HG02938 (cell line): ENCODE measurements around the gene FOXP4.

Experiments
- ATAC-seq: cut with Tn5 transposase; IDR thresholded peaks from one replicate; pipeline ENCODE4 v1.9.1; 2021; ENCODE audit warnings: mild to moderate bottlenecking, moderate library complexity; ENCODE audit not compliant: unreplicated experiment

FOXP4 gene

DNA sequence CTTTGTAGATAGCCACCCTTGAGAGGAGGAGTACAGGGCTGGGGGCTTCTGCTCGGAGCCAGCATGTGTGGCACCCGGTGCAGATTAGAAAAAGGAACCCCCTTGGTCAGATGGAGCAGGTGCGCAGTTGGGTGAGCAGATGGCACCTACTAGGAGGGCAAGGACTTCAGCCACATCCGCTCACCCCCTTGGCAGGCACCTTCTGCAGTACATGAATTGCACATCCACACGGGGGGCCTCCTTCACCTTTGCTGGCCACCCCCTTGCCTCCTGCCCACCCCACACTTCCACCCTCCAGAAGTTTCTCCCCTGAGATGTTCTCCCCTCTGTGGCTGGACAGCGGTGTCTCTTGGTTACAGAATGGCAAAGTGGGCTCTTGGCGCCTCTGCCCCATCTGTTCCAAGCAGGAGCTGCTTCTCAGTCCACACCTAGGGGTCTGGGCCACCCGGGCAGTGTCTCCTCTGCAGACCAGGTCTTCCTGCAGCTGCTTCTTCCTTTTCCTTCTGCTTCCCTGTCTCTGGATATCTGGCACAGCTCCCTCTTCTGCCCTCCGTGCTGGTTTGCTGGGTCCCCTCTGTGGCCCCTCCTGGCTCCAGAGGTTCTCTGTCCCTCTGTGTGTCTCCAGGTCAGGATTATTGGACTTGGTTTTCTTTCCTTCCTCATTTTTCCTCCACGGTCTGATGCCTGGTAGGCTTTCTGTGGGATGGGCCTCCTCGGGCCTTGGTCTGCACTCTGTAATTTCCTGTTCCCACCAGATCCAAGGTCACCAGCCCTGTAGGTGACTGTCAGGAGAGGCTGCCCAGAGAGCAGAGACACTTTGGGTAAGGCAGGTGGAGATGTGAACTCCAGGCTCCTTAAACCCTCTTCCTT lies 96.1 kb downstream of the FOXP4 start:
- ATAC-seq = no peak

DNA sequence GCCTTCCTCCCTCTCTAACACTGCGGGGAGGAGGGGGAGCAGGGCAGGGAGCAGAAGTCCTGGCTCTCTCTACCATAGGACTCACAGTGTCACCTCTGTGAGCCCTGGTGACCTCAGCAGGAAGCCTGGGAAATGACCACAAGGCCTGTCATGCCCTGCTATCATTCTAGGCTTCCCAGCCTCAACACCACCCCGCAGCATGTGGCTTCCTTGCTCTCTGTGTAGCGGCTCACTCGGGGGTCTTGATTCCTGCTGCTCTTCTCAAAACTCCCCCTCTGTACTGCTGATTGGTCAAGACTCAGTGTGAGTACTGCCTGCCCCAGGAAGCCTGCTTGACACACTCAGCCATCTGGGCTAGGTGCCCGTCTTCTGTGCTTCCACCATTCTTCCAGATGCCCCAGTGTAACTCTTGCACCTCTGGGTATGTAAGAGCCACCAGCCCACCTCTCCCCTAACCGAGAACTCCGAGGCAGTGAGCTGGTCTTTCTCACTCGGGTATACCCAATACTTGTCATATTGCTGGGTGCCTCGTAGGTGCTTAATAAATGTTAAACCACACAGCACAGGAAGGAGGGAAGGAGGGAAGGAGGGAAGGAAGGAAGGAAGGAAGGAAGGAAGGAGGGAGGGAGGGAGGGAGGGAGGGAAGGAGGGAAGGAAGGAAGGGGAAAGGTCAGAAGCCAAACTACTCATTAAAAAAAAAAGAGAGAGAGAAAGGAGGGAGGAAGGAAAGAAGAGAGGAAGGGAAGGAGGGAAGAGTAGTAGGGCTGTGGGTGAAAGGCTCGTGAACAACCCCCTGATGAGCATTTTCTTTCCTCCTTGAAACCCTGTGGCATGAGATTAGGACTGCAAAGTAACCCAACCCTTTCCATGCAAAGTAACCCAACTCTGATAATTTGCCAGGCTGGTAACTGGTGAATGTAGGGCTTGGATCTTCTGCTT lies 97.0 kb downstream of the FOXP4 start:
- no peak for ATAC-seq

DNA sequence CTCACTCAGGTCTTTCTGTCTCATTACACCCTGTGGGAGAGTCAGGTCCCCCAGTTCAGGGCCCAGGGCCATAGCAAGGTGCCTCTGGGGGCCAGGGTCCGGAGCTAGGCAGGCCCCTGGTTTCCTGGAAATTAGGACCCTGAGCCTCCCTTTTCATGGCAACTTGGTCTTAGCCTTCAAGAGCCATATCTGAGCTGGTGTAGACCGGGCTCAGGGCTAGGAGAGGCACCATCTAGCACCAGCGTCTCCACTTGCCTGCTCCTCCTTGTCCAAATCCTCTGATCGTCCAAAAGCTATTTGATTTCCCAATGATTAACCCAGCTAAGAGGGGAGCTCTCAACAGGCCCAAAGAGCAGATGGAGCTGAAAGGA lies 97.7 kb downstream of the FOXP4 start:
- ATAC-seq = no peak

- ATAC-seq = no peak
These were observed 98.2 kb downstream of the FOXP4 start for GRCh38 chr6:41644297-41644879.

GRCh38 chr6:41645007-41645618 lies 98.9 kb downstream of the FOXP4 start:
- no peak for ATAC-seq

GRCh38 chr6:41646026-41646795 lies 100.0 kb downstream of the FOXP4 start:
- ATAC-seq = no peak

DNA sequence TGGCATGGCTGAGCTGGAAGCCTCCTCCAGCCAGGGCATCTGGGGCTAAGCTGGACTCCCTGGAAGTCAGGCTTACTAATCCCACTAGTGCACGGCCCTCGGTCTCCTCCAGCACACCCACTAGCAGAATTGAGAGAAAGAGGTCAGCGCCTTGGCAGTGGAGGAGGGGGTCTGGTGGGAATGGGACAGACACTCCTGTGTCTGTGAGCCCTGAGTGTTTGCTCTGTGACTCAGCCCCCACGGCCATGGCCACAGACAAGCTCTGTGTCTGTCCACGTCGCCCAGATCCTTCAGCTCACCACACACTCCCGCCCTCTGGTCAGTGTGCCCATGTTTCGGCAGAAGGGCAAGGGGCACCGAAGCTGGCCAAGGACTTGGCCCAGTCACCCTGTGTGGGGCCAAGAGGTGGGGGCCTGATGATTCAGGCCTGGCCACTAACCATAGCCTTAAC lies 100.9 kb downstream of the FOXP4 start:
- no peak for ATAC-seq

GRCh38 chr6:41648070-41648585 lies 101.9 kb downstream of the FOXP4 start:
- ATAC-seq = no peak

GRCh38 chr6:41648921-41649320 lies 102.7 kb downstream of the FOXP4 start:
- no peak for ATAC-seq

GRCh38 chr6:41649596-41649995 lies 103.4 kb downstream of the FOXP4 start:
- no peak for ATAC-seq

DNA sequence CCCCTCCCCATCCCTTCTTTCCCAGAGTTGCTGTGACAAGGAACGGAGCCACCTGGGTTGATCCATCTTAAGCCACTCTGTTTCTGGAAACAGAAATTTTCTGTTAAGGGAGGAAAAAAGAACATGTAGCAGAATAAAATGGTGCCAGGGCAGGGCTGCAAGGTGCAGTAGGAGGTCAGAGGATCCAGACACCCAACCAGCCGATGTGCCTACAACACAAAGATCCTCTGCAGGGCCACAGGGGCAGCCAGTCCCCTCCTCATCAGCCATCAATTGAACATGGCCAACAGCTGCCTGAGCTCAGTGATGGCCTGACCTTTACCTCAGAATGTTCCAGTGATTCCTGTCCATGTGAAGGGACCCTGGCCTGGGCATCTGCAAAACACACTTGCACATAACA lies 103.9 kb downstream of the FOXP4 start:
- ATAC-seq = no peak

DNA sequence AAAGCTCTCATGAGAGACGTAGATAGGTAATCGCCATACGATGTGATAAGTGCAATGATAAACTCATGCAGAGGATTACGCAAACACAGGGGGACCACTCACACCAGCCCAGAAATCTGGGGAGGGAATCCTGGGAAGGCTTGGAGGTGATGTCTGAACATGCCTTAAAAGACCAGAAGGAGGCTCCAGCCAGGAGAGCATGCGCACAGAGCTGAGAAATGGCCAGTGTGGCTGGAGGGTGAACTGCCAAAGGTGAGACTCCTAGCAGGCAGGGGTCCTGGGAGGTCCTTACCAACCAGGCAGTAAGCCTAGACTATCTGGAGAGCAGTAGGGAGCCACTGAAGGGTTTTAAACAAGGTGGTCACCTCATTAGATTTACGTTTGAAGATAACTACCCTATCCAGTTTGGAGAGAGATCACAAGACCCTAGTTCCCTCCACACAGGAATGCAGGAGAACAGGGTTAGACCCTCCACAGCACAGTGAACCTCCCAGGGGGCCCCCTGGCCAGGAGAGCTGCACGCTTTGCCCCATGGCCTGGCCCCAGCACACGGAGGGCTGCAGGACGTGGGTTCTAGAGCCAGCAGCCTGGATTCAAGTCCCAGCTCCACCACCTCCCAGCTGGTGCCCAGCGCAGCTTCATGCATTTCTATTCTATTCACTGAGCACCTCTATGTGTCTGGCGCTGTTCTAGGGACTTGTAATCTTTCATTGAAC lies 105.2 kb downstream of the FOXP4 start:
- ATAC-seq = no peak
